Eye (tissue), 1 donor: Measurements from ENCODE around the gene CGN.

Experiments used
- DNase-seq: peaks from one replicate; pipeline ENCODE4 v3.0.0-alpha.2; 2015

The CGN gene

GRCh38 chr1:151510957-151511635 lies at the start of gene CGN:
Gene CGN (plus strand): TSS chr1:151511387. CDS start chr1:151518520, 7,133 bp downstream.
- DNase-seq = peak; percentile 97

- DNase-seq = no peak
These were observed 49.5 kb upstream of the CGN start for GRCh38 chr1:151461694-151462093.

- no peak for DNase-seq
These were observed 46.2 kb upstream of the CGN start for GRCh38 chr1:151465026-151465425.

GRCh38 chr1:151472856-151473731 lies 38.1 kb upstream of the CGN start:
- peak; percentile 90 for DNase-seq

GRCh38 chr1:151474745-151475144 lies 36.4 kb upstream of the CGN start:
- DNase-seq = peak; percentile 95

- no peak for DNase-seq
These were observed 36.0 kb upstream of the CGN start for GRCh38 chr1:151475175-151475574.

GRCh38 chr1:151476083-151476482 lies 35.1 kb upstream of the CGN start:
- peak; percentile 61 for DNase-seq

GRCh38 chr1:151477066-151477465 lies 34.1 kb upstream of the CGN start:
- DNase-seq = no peak

- no peak for DNase-seq
These were observed 32.9 kb upstream of the CGN start for GRCh38 chr1:151478140-151478812.

GRCh38 chr1:151478923-151479322 lies 32.3 kb upstream of the CGN start:
- DNase-seq = no peak

- no peak for DNase-seq
These were observed 31.7 kb upstream of the CGN start for GRCh38 chr1:151479462-151479861.

- DNase-seq = no peak
These were observed 29.2 kb upstream of the CGN start for GRCh38 chr1:151482017-151482416.

- no peak for DNase-seq
These were observed 25.4 kb upstream of the CGN start for GRCh38 chr1:151485685-151486255.

GRCh38 chr1:151486557-151486956 lies 24.6 kb upstream of the CGN start:
- no peak for DNase-seq

- no peak for DNase-seq
These were observed 19.5 kb upstream of the CGN start for GRCh38 chr1:151491641-151492040.

- DNase-seq = no peak
These were observed 19.1 kb upstream of the CGN start for GRCh38 chr1:151492120-151492519.

GRCh38 chr1:151493042-151493441 lies 18.1 kb upstream of the CGN start:
- DNase-seq = no peak

GRCh38 chr1:151494741-151495281 lies 16.4 kb upstream of the CGN start:
- DNase-seq = peak; percentile 94

- no peak for DNase-seq
These were observed 15.9 kb upstream of the CGN start for GRCh38 chr1:151495316-151495715.

GRCh38 chr1:151499365-151499764 lies 11.8 kb upstream of the CGN start:
- no peak for DNase-seq

GRCh38 chr1:151499930-151500329 lies 11.3 kb upstream of the CGN start:
- no peak for DNase-seq

GRCh38 chr1:151501474-151501873 lies 9.7 kb upstream of the CGN start:
- DNase-seq = no peak
